AG04449 (cell line): ENCODE measurements around the gene TBRG1.

ENCODE experiments used
- CTCF ChIA-PET: fragments of 350-600 bp; formaldehyde crosslinking; extraction: SDS; loops from one replicate; lab custom pipeline; 2021; ENCODE audit warnings: antibody characterized with exemption; lab: Yijun Ruan, JAX
- POLR2A ChIA-PET: fragments of 400-600, 350-600 bp; formaldehyde crosslinking; extraction: SDS; loops from one replicate; lab custom pipeline; 2020; ENCODE audit warnings: antibody characterized with exemption, inconsistent platforms; lab: Yijun Ruan, JAX
- DNase-seq: peaks from one replicate; pipeline ENCODE4 v3.0.0-alpha.2; 2010; ENCODE audit warnings: low read depth, low spot score
- H3K4me3 ChIP-seq: 2 replicates; pipeline ENCODE4 v1.5.1; 2011; ENCODE audit warnings: low read depth, mild to moderate bottlenecking, control low read depth, low read length
- CTCF ChIP-seq: IDR thresholded peaks from one replicate; pipeline ENCODE4 v1.5.1; 2011; ENCODE audit warnings: mild to moderate bottlenecking, moderate library complexity, low read length, control low read depth, inconsistent platforms; ENCODE audit not compliant: insufficient read depth; ENCODE audit errors: missing control alignments

Gene TBRG1

GRCh38 chr11:124625504-124626168 is 3.0 kb downstream of the TBRG1 start:
- no peak for DNase-seq
- H3K4me3 ChIP-seq = no peak overlapping the region
- ChIA-PET POLR2A (no interaction called here), CTCF (interaction anchor here (1.2 to 5.4 kb wide), 5 partner anchors 8 to 213 kb away, joined by 3 to 35 read pairs (median 7); no protein-coding TSS in a partner anchor)
- TF ChIP-seq CTCF = no peak

- no peak for TF ChIP-seq CTCF
- ChIA-PET POLR2A (no interaction called here), CTCF (no interaction called here)
- no peak for DNase-seq
- no peak overlapping the region for H3K4me3 ChIP-seq
Measured at GRCh38 chr11:124627546-124627945, 4.9 kb downstream of the TBRG1 start.

- ChIA-PET POLR2A (no interaction called here), CTCF (interaction anchor here (0.7 to 1.7 kb wide), 7 partner anchors 8 to 236 kb away, joined by 3 to 12 read pairs (median 4); no protein-coding TSS in a partner anchor)
- no peak for DNase-seq
- TF ChIP-seq CTCF = no peak
- no peak overlapping the region for H3K4me3 ChIP-seq
Measured at GRCh38 chr11:124629961-124630360, 7.3 kb downstream of the TBRG1 start.

- no peak for DNase-seq
- POLR2A ChIA-PET = interaction anchor here (1.0 kb wide), 1 partner anchor 40 kb away, joined by 3 read pairs; the partner anchor contains the start of genes SIAE and SPA17
- peak; percentile 8 for TF ChIP-seq CTCF
- CTCF ChIA-PET = interaction anchor here (1.0 to 5.3 kb wide), 7 partner anchors 9 to 205 kb away, joined by 3 to 39 read pairs (median 4); partner anchors contain the start of gene TBRG1
- H3K4me3 ChIP-seq = no peak overlapping the region
Measured at GRCh38 chr11:124633355-124633754, 10.7 kb downstream of the TBRG1 start.

GRCh38 chr11:124635932-124636331 is 13.3 kb downstream of the TBRG1 start:
- no peak for TF ChIP-seq CTCF
- H3K4me3 ChIP-seq = no peak overlapping the region
- POLR2A ChIA-PET = no interaction called here
- DNase-seq = no peak
- CTCF ChIA-PET = interaction anchor here (1.3 to 5.3 kb wide), 3 partner anchors 7 to 231 kb away, joined by 3 to 39 read pairs (median 23); partner anchors contain the start of gene TBRG1

GRCh38 chr11:124638500-124638899 is 15.8 kb downstream of the TBRG1 start:
- POLR2A ChIA-PET = no interaction called here
- no peak for TF ChIP-seq CTCF
- no peak for DNase-seq
- CTCF ChIA-PET = interaction anchor here (0.8 to 1.3 kb wide), 3 partner anchors 9 to 198 kb away, joined by 4 read pairs; no protein-coding TSS in a partner anchor
- no peak overlapping the region for H3K4me3 ChIP-seq
